ENCODE measurements around the gene AGPAT3.

DNA sequence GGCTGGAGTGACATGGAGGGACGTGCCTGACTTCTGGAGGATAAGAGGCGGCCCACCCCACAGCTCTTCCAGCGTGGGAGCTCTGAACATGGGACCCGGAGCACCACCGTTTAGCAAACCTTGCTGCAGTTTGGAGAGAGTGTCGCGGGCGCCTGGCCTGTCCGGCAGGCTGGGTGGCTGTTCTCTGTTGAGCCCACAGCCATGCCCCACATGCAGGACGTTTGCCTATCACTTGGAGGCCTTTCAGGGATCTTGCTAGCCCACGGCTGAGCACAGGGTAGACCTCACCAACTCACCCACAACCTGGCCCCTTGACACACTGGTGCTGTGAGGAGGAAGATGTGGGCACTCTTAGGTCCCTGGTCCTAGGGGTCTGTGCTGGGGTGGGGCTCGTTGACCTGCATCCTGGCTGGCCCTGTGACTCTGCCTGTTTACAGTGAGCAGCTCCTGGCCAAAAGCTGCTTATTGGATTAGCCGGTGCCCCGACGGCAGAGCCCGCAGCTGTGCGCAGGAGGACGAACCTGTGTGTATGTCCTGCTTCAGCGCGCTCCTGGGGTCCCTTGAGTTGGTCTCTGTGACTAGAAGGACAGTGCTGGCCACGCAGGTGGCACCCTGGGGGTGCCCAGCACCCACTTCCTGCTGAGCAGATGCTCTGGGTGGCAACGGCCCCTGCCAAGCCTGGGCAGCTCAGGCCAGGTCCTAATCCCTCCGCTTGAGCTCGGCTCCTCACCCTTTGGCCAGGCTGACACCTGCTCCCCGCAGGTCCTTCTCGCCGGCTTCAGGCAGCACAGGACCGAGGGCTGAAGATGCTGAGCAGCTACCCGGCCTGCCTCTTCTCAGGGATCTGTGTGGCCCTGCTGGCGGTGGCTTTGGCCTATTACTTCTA, 74.7 kb downstream of the AGPAT3 start:
- no peak for TF ChIP-seq POLR2A (IDR thresholded peaks at IDR 0.05; ENCODE audit: low read length)
- TF ChIP-seq GATA1 (IDR thresholded peaks at IDR 0.05; ENCODE audit: low read depth, low read length), result no peak
